Mesothelial cell of epicardium (in vitro differentiated cells): Measurements from ENCODE around the gene ATP8B4. TPM values are rescaled to one million over a fixed set of nuclear protein-coding genes. Genes with fewer than 3 reads are reported as not detected.

Source experiments
- DNase-seq, 2 experiments: peaks; one replicate each; pipeline ENCODE4 v3.0.0; 2021; ENCODE audit warnings: low spot score in 2 of 2; ENCODE audit not compliant: unreplicated experiment in 2 of 2
- H3K27ac Mint-ChIP-seq: 2 replicates; pipeline ENCODE4 v1.8.0; 2021; ENCODE audit warnings: mixed read lengths
- H3K27me3 Mint-ChIP-seq: 2 replicates; pipeline ENCODE4 v1.8.0; 2021; ENCODE audit warnings: low read depth, mixed read lengths
- H3K36me3 Mint-ChIP-seq: 2 replicates; pipeline ENCODE4 v1.8.0; 2021; ENCODE audit warnings: mixed read lengths
- H3K4me1 Mint-ChIP-seq: 2 replicates; pipeline ENCODE4 v1.8.0; 2021; ENCODE audit warnings: mixed read lengths
- H3K4me3 Mint-ChIP-seq: 2 replicates; pipeline ENCODE4 v1.8.0; 2021; ENCODE audit warnings: mild to moderate bottlenecking, moderate library complexity, mixed read lengths
- H3K9me3 Mint-ChIP-seq: 2 replicates; pipeline ENCODE4 v1.8.0; 2021; ENCODE audit warnings: mixed read lengths
- total RNA-seq: library from RNA; stranded (reverse); gene quantifications from 3 replicates; pipeline ENCODE4 v1.2.1, GENCODE V29; 2021
- TF ChIP-seq, protein P1 (sequence below): fragments of 200-600 bp; sonication (generic); IDR thresholded peaks from one replicate; pipeline ENCODE4 v1.5.0; 2021; ENCODE audit warnings: antibody characterized with exemption; ENCODE audit not compliant: unreplicated experiment

The ATP8B4 gene
- total RNA-seq, 1 donor from 2014 or later: 1.8 TPM

DNA sequence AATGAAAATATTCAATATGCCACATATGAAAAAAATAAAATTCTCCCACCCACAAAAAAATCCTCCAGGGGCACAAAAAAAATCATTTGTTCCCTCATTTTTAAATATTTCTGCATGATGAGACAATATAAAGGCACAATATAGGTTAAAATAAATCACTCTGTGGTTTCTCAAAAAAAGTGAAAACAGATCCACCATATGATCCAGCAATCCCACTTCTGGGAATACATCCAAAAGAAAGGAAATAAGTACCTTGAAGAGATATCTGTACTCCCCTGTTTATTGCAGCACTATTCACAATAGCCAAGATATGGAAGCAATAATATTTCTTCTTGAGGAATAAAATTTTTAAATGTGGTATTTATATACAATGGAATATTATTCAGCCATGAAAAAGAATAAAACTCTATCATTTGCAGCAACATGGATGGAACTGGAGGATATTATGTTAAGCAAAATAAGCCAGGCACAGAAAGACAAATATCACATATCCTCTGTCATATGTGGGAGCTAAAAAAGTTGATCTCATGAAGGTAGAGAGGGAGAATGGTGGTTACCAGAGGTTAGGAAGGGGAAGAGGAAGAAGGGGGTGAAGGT is 1.5 kb downstream of the ATP8B4 start:
- no peaks in the 10 kb centered on the region for H3K36me3 Mint-ChIP-seq

GRCh38 chr15:50116477-50116876 is 2.6 kb downstream of the ATP8B4 start:
- H3K9me3 Mint-ChIP-seq: peaks cover 6% of the 10 kb centered on the region
- peaks cover 1% of the 10 kb centered on the region for H3K4me1 Mint-ChIP-seq
- H3K27me3 Mint-ChIP-seq: no peaks in the 10 kb centered on the region
- DNase-seq: no peak
- TF ChIP-seq, protein P1, sequence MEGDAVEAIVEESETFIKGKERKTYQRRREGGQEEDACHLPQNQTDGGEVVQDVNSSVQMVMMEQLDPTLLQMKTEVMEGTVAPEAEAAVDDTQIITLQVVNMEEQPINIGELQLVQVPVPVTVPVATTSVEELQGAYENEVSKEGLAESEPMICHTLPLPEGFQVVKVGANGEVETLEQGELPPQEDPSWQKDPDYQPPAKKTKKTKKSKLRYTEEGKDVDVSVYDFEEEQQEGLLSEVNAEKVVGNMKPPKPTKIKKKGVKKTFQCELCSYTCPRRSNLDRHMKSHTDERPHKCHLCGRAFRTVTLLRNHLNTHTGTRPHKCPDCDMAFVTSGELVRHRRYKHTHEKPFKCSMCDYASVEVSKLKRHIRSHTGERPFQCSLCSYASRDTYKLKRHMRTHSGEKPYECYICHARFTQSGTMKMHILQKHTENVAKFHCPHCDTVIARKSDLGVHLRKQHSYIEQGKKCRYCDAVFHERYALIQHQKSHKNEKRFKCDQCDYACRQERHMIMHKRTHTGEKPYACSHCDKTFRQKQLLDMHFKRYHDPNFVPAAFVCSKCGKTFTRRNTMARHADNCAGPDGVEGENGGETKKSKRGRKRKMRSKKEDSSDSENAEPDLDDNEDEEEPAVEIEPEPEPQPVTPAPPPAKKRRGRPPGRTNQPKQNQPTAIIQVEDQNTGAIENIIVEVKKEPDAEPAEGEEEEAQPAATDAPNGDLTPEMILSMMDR: no peak
- no peaks in the 10 kb centered on the region for H3K36me3 Mint-ChIP-seq
- no peak overlapping the region for H3K27ac Mint-ChIP-seq
- H3K4me3 Mint-ChIP-seq: no peak overlapping the region

More for the DNA sequence above, 1.5 kb downstream of the ATP8B4 start:
- Mint-ChIP-seq H3K27ac (no peak overlapping the region), H3K4me1 (no peaks in the 10 kb centered on the region), H3K27me3 (no peaks in the 10 kb centered on the region), H3K4me3 (no peak overlapping the region), H3K9me3 (peaks cover 6% of the 10 kb centered on the region)
- TF ChIP-seq, protein P1: no peak
- no peak for DNase-seq

GRCh38 chr15:50113992-50114780 is 4.8 kb downstream of the ATP8B4 start:
- DNase-seq: no peak
- Mint-ChIP-seq H3K4me3 (no peak overlapping the region), H3K36me3 (no peaks in the 10 kb centered on the region), H3K4me1 (peaks cover 15% of the 10 kb centered on the region), H3K27ac (no peak overlapping the region), H3K27me3 (no peaks in the 10 kb centered on the region), H3K9me3 (peaks cover 6% of the 10 kb centered on the region)
- TF ChIP-seq, protein P1: no peak

DNA sequence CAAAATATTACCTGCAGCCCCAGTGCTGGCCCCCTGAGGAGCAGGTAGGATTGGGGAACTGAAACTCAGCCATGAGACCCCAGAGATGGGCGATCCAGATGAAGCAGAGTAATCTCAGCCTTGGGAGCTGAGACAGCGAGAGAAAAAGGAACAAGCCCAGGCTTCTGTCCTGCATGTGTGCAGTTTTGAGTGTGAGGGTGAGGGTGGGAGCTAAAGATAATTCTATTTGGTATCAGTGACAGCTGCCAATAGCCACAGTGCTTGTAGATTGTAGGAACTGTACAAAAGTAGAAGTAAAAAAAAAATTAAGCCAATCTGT is 5.9 kb downstream of the ATP8B4 start:
- H3K27me3 Mint-ChIP-seq: no peaks in the 10 kb centered on the region
- H3K36me3 Mint-ChIP-seq: no peaks in the 10 kb centered on the region
- DNase-seq: no peak
- H3K9me3 Mint-ChIP-seq: peaks cover 6% of the 10 kb centered on the region
- H3K27ac Mint-ChIP-seq: no peak overlapping the region
- H3K4me1 Mint-ChIP-seq: peaks cover 22% of the 10 kb centered on the region
- H3K4me3 Mint-ChIP-seq: no peak overlapping the region
- TF ChIP-seq, protein P1: no peak

DNA sequence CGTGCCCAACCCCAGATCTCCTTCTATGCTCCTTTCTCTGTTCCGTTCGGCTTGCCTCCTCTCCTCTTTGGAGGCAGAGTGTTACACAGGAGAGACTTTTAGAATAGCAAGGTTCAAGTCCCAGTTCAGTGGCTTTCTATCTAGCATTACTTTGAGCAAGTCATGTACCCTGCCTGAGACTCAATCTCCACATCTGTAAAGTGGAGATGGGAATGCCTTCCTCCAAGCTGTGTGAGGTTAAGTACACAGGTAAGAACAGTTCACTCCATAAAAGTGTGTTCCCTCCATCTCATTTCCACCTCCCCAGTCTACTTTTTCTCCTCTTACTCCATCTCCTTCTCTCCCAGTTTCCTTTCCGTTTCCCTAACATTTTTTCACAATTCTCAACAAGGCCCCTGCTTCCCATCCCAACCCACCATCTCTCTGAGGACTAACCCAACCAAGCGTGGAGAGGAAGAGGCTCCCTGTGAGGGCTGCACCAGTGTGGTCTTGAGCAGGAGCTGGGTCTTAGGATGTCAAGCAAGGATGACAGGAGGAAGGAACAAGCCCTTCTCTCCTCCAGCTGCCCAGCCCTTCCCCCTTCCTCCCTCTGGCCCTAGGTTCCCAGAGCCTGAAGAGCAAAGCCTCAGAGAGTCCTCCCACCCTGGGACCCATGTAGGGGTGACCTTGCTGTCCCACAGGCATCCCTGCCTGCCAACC is 6.4 kb downstream of the ATP8B4 start:
- TF ChIP-seq, protein P1: no peak
- Mint-ChIP-seq H3K4me3 (no peak overlapping the region), H3K27ac (no peak overlapping the region), H3K36me3 (no peaks in the 10 kb centered on the region), H3K27me3 (no peaks in the 10 kb centered on the region), H3K9me3 (peaks cover 3% of the 10 kb centered on the region), H3K4me1 (peaks cover 24% of the 10 kb centered on the region)
- DNase-seq: no peak
